GM12878 (cell line): ENCODE measurements around the gene LST1. TPM values are rescaled to one million over a fixed set of nuclear protein-coding genes. Genes with fewer than 3 reads are reported as not detected.

ENCODE experiments used
- ATAC-seq: fragments of 200-7000 bp; cut with Tn5 transposase; 3 replicates; pipeline ENCODE4 v1.9.1; 2020; ENCODE audit warnings: mild to moderate bottlenecking, moderate library complexity
- BruUV-seq: library from RNA; stranded (reverse); fragments of 400-500 nt; replicated peaks from 2 replicates; lab custom pipeline; 2021; lab: Mats Ljungman, UMichigan
- CTCF ChIA-PET: fragments of 300-600 bp; sonication (Branson Sonifier 250); formaldehyde crosslinking; extraction: SDS; loops from one replicate; lab custom pipeline; 2021; ENCODE audit warnings: inconsistent platforms; lab: Yijun Ruan, JAX
- POLR2A ChIA-PET: fragments of 350-600 bp; formaldehyde crosslinking; extraction: SDS; loops from one replicate; lab custom pipeline; 2021; ENCODE audit warnings: inconsistent platforms; lab: Charles Lee
- RAD21 ChIA-PET: fragments of 300-600 bp; sonication (Branson Sonifier 250); formaldehyde crosslinking; loops from one replicate; lab custom pipeline; 2023; ENCODE audit warnings: antibody characterized with exemption; ENCODE audit not compliant: unreplicated experiment; lab: Charles Lee
- SMC1A ChIA-PET: fragments of 300-600 bp; sonication (Branson Sonifier 250); formaldehyde crosslinking; loops from one replicate; lab custom pipeline; 2023; ENCODE audit not compliant: unreplicated experiment, uncharacterized antibody; lab: Charles Lee
- DNase-seq: peaks from one replicate; pipeline ENCODE4 v3.0.0-alpha.2; 2011; ENCODE audit warnings: low read depth, low spot score
- FAIRE-seq: peaks from 3 replicates; lab custom pipeline; 2011; peaks lifted over from hg19 to GRCh38; lab: Jason Lieb, UNC
- H2AFZ ChIP-seq: 2 replicates; pipeline ENCODE4 v1.6.0; 2011; ENCODE audit warnings: low read depth, low read length, control low read depth; ENCODE audit not compliant: control insufficient read depth
- H3K27ac ChIP-seq: 2 replicates; pipeline ENCODE4 v1.5.1; 2011; ENCODE audit warnings: control low read depth; ENCODE audit not compliant: control insufficient read depth, insufficient read depth
- H3K27me3 ChIP-seq, 2 experiments: replicated peaks in 1 of 2; 2 replicates each; pipeline versions ENCODE4 v1.6.0 to v1.6.1; 2011; ENCODE audit warnings: low read length in 1 of 2; ENCODE audit not compliant: control insufficient read depth in 2 of 2, insufficient read depth in 2 of 2
- H3K36me3 ChIP-seq, 2 experiments: 2 replicates each; pipeline ENCODE4 v1.5.1; 2011; ENCODE audit warnings: low read length in 1 of 2; ENCODE audit not compliant: control insufficient read depth in 2 of 2, insufficient read depth in 2 of 2
- H3K4me1 ChIP-seq: 2 replicates; pipeline ENCODE4 v1.6.1; 2011; ENCODE audit warnings: mild to moderate bottlenecking, low read length, moderate library complexity, mixed read lengths; ENCODE audit not compliant: control insufficient read depth, insufficient read depth
- H3K4me2 ChIP-seq: 2 replicates; pipeline ENCODE4 v1.6.0; 2011; ENCODE audit warnings: control low read depth; ENCODE audit not compliant: control insufficient read depth, insufficient read depth
- H3K4me3 ChIP-seq: fragments of 200-600 bp; sonication (generic); 2 replicates; pipeline ENCODE4 v1.5.1; 2016
- H3K79me2 ChIP-seq: 2 replicates; pipeline ENCODE4 v1.6.0; 2011; ENCODE audit warnings: low read length; ENCODE audit not compliant: control insufficient read depth, insufficient read depth
- H3K9ac ChIP-seq: 2 replicates; pipeline ENCODE4 v1.8.0; 2011; ENCODE audit warnings: low read length, control low read depth, mixed read lengths; ENCODE audit not compliant: control insufficient read depth, insufficient read depth
- H3K9me3 ChIP-seq: replicated peaks from 3 replicates; pipeline ENCODE4 v1.5.1; 2011; ENCODE audit warnings: mild to moderate bottlenecking, low read length; ENCODE audit not compliant: control insufficient read depth, insufficient read depth
- H4K20me1 ChIP-seq: 2 replicates; pipeline ENCODE4 v1.6.0; 2011; ENCODE audit not compliant: control insufficient read depth, insufficient read depth
- CHD1 ChIP-seq: IDR thresholded peaks from 2 replicates; pipeline ENCODE4 v1.6.1; 2012; ENCODE audit warnings: low read depth, low read length, improper control_type of control experiment
- GATAD2B ChIP-seq: fragments of 450-650 bp; conservative IDR thresholded peaks from 2 replicates; pipeline ENCODE4 v1.6.1; 2017; ENCODE audit warnings: low read depth, mild to moderate bottlenecking, moderate library complexity
- LARP7 ChIP-seq: fragments of 450-650 bp; IDR thresholded peaks from 2 replicates; pipeline ENCODE4 v1.6.1; 2017; ENCODE audit warnings: mild to moderate bottlenecking
- NBN ChIP-seq: fragments of 450-650 bp; IDR thresholded peaks from 2 replicates; pipeline ENCODE4 v1.6.1; 2016
- RAD21 ChIP-seq: IDR thresholded peaks from 2 replicates; pipeline ENCODE4 v1.6.1; 2011; ENCODE audit warnings: mild to moderate bottlenecking, low read depth, low read length, moderate library complexity; ENCODE audit not compliant: insufficient read depth
- SP1 ChIP-seq: IDR thresholded peaks from one replicate; pipeline ENCODE4 v1.6.1; 2011; ENCODE audit warnings: low read depth, low read length
- TCF12 ChIP-seq: IDR thresholded peaks from 2 replicates; pipeline ENCODE4 v1.6.1; 2011; ENCODE audit warnings: low read depth, mild to moderate bottlenecking, low read length
- ZNF217 ChIP-seq: fragments of 450-650 bp; IDR thresholded peaks from 2 replicates; pipeline ENCODE4 v1.6.1; 2017; ENCODE audit warnings: antibody characterized with exemption, mild to moderate bottlenecking
- WGBS: methylation state at CpG from one replicate; pipeline ENCODE4 v1.1.6; 2016; ENCODE audit warnings: low lambda C conversion rate; ENCODE audit not compliant: insufficient replicate concordance, insufficient coverage; ENCODE audit errors: missing lambda C conversion rate; 5-methylcytosine and 5-hydroxymethylcytosine counted together
- in situ Hi-C: fragments of 300-500 bp; cut with MboI; formaldehyde crosslinking; loops from 9 replicates; pipeline ENCODE4 v1.14.3; 2018; ENCODE audit warnings: mixed read lengths
- intact Hi-C: fragments of 100-400 bp; cut with micrococcal nuclease; formaldehyde crosslinking; loops from one replicate; pipeline ENCODE4 v1.14.2; 2022; ENCODE audit not compliant: unreplicated experiment
- polyA plus RNA-seq, 11 experiments: library from polyadenylated mRNA; depleted of rRNA in 4 of 11; unstranded in 6 of 11; stranded (reverse) in 5 of 11; fragments of >200 nt; fragmentation: Nextera tagmentation in 4 of 11; fragmentation: Illumina TruSeq in 1 of 11; extraction: Ambion mirVana in 4 of 11; extraction: Trizol in 1 of 11; gene quantifications; 1 replicate in 1 of 11; 2 replicates in 10 of 11; pipeline versions ENCODE4 v1.2.1 to v1.2.3, GENCODE V29; 2011 to 2016; ENCODE audit warnings: inconsistent platforms in 2 of 11, missing spikeins in 2 of 11, low read depth in 1 of 11
- total RNA-seq, 4 experiments: library from RNA; depleted of rRNA in 3 of 4; stranded (reverse); fragments of >200 nt in 3 of 4; fragmentation: Illumina TruSeq in 1 of 4; extraction: Trizol in 1 of 4; gene quantifications; 2 replicates each; pipeline versions ENCODE4 v1.2.1 to v1.2.3, GENCODE V29; 2013 to 2021
- TF ChIP-seq, protein P1 (sequence below): fragments of 450-650 bp; IDR thresholded peaks from 2 replicates; pipeline ENCODE4 v1.6.1; 2017; ENCODE audit warnings: mild to moderate bottlenecking, low read depth, inconsistent platforms; ENCODE audit not compliant: poor library complexity, severe bottlenecking
- TF ChIP-seq, protein P2 (sequence below), 3 experiments: IDR thresholded peaks in 2 of 3; conservative IDR thresholded peaks in 1 of 3; 2 replicates each; pipeline ENCODE4 v1.5.1; 2011; ENCODE audit warnings: low read depth in 3 of 3, low read length in 3 of 3, mild to moderate bottlenecking in 3 of 3, control low read depth in 2 of 3, moderate library complexity in 2 of 3, inconsistent platforms in 1 of 3, mixed read lengths in 1 of 3; ENCODE audit not compliant: control insufficient read depth in 2 of 3, insufficient read depth in 1 of 3; ENCODE audit errors: extremely low read depth in 1 of 3
- TF ChIP-seq, protein P3 (sequence below): fragments of 450-650 bp; conservative IDR thresholded peaks from 2 replicates; pipeline ENCODE4 v1.6.1; 2017; ENCODE audit warnings: mild to moderate bottlenecking, moderate library complexity
- TF ChIP-seq, protein P4 (sequence below): IDR thresholded peaks from 2 replicates; pipeline ENCODE4 v1.6.1; 2011; ENCODE audit warnings: borderline replicate concordance, low read depth, mild to moderate bottlenecking, moderate library complexity, low read length; ENCODE audit not compliant: insufficient read depth, poor library complexity, severe bottlenecking
- TF ChIP-seq, protein P5 (sequence below): fragments of 450-650 bp; IDR thresholded peaks from 2 replicates; pipeline ENCODE4 v1.6.1; 2014; ENCODE audit warnings: mild to moderate bottlenecking

The LST1 gene
- total and polyA plus RNA-seq, 10 of the 15 experiments (the other 5 are each of a cell fraction or from before 2014, with no cell fraction given) = 4.1 to 35.5 (median 16.4) TPM

DNA sequence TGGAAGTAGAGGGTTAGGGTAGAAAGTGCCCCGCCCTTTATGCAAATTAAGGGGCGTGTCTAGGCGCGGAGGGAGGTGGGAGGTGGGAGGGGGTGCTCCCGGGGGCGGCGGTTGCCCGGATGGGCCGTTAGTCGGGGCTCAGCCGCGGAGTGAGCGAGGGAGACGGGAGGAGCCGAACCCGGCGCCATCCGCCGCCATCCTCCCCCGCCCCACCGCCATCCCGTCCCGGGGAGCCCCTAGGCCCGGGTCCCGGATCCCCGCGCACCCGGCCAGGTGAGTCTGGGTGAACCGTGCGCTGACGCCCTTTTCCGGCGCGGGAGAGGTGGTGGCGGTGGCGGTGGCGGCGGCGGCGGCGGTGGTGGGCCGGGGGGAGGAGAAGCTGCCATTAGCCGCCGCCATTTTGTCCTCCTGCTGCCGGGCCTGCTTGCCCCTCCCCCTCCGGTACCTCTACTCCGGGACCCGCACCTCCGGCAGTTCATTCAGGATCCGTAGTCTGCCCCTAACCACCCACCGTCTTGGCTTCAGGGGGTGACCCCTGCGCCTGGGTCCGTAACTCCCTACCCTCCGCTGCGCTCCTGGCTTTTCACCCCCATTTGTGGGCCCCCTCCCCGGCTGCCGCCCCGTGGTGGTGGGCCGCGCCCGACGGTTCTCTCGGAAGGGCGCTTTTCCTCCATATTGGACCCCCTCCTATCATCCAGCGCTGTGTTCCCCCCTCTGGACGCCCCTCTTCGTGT is 34.7 kb downstream of the LST1 start, which contains the start of gene PRRC2A:
Gene PRRC2A, plus strand, starts transcription at position 130 of the 734 bp plus-strand sequence. CDS start 2,075 bp downstream, outside the sequence.
- peak within 1 kb of the TSS; percentile 98 for H3K27ac ChIP-seq
- CTCF ChIA-PET = interaction anchor here (0.7 to 3.0 kb wide), 3 partner anchors 22 to 24 kb away, joined by 3 to 17 read pairs (median 4); no protein-coding TSS in a partner anchor
- no TSS peak for BruUV-seq
- peak within 1 kb of the TSS; percentile 77 for H2AFZ ChIP-seq
- RAD21 ChIA-PET = no interaction called here
- intact Hi-C loops (loop anchor here (1.0 kb wide), 2 partner anchors 32 to 45 kb away; partner anchors contain the start of gene BAG6), in situ Hi-C loops (no loop called here)
- ATAC-seq (peak; percentile 77), DNase-seq (no peak), FAIRE-seq (peak; percentile 23)
- H3K79me2 ChIP-seq = peaks cover 48% of the 10 kb centered on the region
- H3K4me1 ChIP-seq = peaks cover 13% of the 10 kb centered on the region
- H3K9me3 ChIP-seq = no peaks in the 10 kb centered on the region
- no peaks in the 10 kb centered on the region for H3K27me3 ChIP-seq
- peak within 1 kb of the TSS; percentile 80 for H3K4me2 ChIP-seq
- H3K36me3 ChIP-seq = peaks cover 17 to 27% of the 10 kb centered on the region in 2 experiments
- peaks cover 4% of the 10 kb centered on the region; the same call in 1 of the 2 replicates for H4K20me1 ChIP-seq
- SMC1A ChIA-PET = interaction anchor here (0.8 to 2.9 kb wide), 12 partner anchors 11 to 209 kb away, joined by 3 to 15 read pairs (median 6); partner anchors contain the start of genes BAG6, C6orf47, DDX39B and GPANK1
- peak within 1 kb of the TSS; percentile 99 for H3K9ac ChIP-seq
- H3K4me3 ChIP-seq = peak within 1 kb of the TSS; percentile 86
- POLR2A ChIA-PET = interaction anchor here (0.6 to 5.2 kb wide), 11 partner anchors 11 to 201 kb away, joined by 3 to 58 read pairs (median 3); partner anchors contain the start of genes APOM, BAG6, C6orf47 and CLIC1
- 2% methylated on average over 17 of the region's 67 CpGs for WGBS
- TF ChIP-seq TCF12 (peak; percentile 46; the same call in 1 of the 2 replicates), CHD1 (peak; percentile 85; the same call in 1 of the 2 replicates), RAD21 (no peak), GATAD2B (peak; percentile 53), LARP7 (peak; percentile 80), NBN (0 out of 2 replicates have a peak, but pooled peaks have one; percentile 34), SP1 (no peak), ZNF217 (0 out of 2 replicates have a peak, but pooled peaks have one; percentile 21)
- TF ChIP-seq, protein P1, sequence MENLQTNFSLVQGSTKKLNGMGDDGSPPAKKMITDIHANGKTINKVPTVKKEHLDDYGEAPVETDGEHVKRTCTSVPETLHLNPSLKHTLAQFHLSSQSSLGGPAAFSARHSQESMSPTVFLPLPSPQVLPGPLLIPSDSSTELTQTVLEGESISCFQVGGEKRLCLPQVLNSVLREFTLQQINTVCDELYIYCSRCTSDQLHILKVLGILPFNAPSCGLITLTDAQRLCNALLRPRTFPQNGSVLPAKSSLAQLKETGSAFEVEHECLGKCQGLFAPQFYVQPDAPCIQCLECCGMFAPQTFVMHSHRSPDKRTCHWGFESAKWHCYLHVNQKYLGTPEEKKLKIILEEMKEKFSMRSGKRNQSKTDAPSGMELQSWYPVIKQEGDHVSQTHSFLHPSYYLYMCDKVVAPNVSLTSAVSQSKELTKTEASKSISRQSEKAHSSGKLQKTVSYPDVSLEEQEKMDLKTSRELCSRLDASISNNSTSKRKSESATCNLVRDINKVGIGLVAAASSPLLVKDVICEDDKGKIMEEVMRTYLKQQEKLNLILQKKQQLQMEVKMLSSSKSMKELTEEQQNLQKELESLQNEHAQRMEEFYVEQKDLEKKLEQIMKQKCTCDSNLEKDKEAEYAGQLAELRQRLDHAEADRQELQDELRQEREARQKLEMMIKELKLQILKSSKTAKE = no peak
- TF ChIP-seq, protein P2, sequence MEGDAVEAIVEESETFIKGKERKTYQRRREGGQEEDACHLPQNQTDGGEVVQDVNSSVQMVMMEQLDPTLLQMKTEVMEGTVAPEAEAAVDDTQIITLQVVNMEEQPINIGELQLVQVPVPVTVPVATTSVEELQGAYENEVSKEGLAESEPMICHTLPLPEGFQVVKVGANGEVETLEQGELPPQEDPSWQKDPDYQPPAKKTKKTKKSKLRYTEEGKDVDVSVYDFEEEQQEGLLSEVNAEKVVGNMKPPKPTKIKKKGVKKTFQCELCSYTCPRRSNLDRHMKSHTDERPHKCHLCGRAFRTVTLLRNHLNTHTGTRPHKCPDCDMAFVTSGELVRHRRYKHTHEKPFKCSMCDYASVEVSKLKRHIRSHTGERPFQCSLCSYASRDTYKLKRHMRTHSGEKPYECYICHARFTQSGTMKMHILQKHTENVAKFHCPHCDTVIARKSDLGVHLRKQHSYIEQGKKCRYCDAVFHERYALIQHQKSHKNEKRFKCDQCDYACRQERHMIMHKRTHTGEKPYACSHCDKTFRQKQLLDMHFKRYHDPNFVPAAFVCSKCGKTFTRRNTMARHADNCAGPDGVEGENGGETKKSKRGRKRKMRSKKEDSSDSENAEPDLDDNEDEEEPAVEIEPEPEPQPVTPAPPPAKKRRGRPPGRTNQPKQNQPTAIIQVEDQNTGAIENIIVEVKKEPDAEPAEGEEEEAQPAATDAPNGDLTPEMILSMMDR (IDR thresholded peaks at IDR 0.05 in 2 of 3, conservative IDR thresholded peaks at IDR 0.05 in 1 of 3; ENCODE audit: control insufficient read depth in 2 of 3, extremely low read depth in 1 of 3, insufficient read depth in 1 of 3, low read depth in 3 of 3, low read length in 3 of 3) = no peak
- TF ChIP-seq, protein P3, sequence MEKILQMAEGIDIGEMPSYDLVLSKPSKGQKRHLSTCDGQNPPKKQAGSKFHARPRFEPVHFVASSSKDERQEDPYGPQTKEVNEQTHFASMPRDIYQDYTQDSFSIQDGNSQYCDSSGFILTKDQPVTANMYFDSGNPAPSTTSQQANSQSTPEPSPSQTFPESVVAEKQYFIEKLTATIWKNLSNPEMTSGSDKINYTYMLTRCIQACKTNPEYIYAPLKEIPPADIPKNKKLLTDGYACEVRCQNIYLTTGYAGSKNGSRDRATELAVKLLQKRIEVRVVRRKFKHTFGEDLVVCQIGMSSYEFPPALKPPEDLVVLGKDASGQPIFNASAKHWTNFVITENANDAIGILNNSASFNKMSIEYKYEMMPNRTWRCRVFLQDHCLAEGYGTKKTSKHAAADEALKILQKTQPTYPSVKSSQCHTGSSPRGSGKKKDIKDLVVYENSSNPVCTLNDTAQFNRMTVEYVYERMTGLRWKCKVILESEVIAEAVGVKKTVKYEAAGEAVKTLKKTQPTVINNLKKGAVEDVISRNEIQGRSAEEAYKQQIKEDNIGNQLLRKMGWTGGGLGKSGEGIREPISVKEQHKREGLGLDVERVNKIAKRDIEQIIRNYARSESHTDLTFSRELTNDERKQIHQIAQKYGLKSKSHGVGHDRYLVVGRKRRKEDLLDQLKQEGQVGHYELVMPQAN = peak; percentile 65; the same call in 1 of the 2 replicates
- TF ChIP-seq, protein P4, sequence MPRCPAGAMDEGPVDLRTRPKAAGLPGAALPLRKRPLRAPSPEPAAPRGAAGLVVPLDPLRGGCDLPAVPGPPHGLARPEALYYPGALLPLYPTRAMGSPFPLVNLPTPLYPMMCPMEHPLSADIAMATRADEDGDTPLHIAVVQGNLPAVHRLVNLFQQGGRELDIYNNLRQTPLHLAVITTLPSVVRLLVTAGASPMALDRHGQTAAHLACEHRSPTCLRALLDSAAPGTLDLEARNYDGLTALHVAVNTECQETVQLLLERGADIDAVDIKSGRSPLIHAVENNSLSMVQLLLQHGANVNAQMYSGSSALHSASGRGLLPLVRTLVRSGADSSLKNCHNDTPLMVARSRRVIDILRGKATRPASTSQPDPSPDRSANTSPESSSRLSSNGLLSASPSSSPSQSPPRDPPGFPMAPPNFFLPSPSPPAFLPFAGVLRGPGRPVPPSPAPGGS = no peak
- TF ChIP-seq, protein P5, sequence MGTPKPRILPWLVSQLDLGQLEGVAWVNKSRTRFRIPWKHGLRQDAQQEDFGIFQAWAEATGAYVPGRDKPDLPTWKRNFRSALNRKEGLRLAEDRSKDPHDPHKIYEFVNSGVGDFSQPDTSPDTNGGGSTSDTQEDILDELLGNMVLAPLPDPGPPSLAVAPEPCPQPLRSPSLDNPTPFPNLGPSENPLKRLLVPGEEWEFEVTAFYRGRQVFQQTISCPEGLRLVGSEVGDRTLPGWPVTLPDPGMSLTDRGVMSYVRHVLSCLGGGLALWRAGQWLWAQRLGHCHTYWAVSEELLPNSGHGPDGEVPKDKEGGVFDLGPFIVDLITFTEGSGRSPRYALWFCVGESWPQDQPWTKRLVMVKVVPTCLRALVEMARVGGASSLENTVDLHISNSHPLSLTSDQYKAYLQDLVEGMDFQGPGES = no peak
